LNCaP clone FGC (cell line): ENCODE measurements around the gene PHLPP1.

Experiments used
- DNase-seq: peaks from one replicate; pipeline ENCODE4 v3.0.0-alpha.2; 2011; ENCODE audit warnings: low read depth
- H3K4me3 ChIP-seq: 2 replicates; pipeline ENCODE4 v1.5.1; 2011; ENCODE audit warnings: mild to moderate bottlenecking, low read depth, low read length, control low read depth
- CTCF ChIP-seq: IDR thresholded peaks from 2 replicates; pipeline ENCODE4 v1.5.1; 2012; ENCODE audit warnings: mild to moderate bottlenecking; ENCODE audit not compliant: control insufficient read depth, insufficient read depth; ENCODE audit errors: extremely low read depth

Gene PHLPP1

GRCh38 chr18:62784338-62784965 lies 69.1 kb downstream of the PHLPP1 start:
- TF ChIP-seq CTCF: no peak
- no peak for DNase-seq
- no peak overlapping the region for H3K4me3 ChIP-seq

- H3K4me3 ChIP-seq: no peak overlapping the region
- TF ChIP-seq CTCF: no peak
- no peak for DNase-seq
Observed at GRCh38 chr18:62784966-62785413, 69.6 kb downstream of the PHLPP1 start.

GRCh38 chr18:62786689-62787088 lies 71.3 kb downstream of the PHLPP1 start:
- H3K4me3 ChIP-seq: no peak overlapping the region
- DNase-seq: no peak
- no peak for TF ChIP-seq CTCF

GRCh38 chr18:62788111-62788510 lies 72.8 kb downstream of the PHLPP1 start:
- no peak for TF ChIP-seq CTCF
- DNase-seq: no peak
- H3K4me3 ChIP-seq: no peak overlapping the region

GRCh38 chr18:62788876-62789275 lies 73.5 kb downstream of the PHLPP1 start:
- H3K4me3 ChIP-seq: peak overlapping the region; percentile 16
- peak; percentile 89 for DNase-seq
- TF ChIP-seq CTCF: no peak

GRCh38 chr18:62790871-62791772 lies 75.8 kb downstream of the PHLPP1 start:
- DNase-seq: no peak
- TF ChIP-seq CTCF: no peak
- no peak overlapping the region for H3K4me3 ChIP-seq
